HG03432 (cell line): ENCODE measurements around the gene CALN1.
"Not testable (repeated sequence)": the region's sequence is repeated elsewhere in the genome, so short reads cannot be mapped to it uniquely, and the experiment has no call there.

Experiments
- ATAC-seq: cut with Tn5 transposase; IDR thresholded peaks from one replicate; pipeline ENCODE4 v1.9.1; 2021; ENCODE audit warnings: mild to moderate bottlenecking, moderate library complexity; ENCODE audit not compliant: unreplicated experiment

The CALN1 gene

DNA sequence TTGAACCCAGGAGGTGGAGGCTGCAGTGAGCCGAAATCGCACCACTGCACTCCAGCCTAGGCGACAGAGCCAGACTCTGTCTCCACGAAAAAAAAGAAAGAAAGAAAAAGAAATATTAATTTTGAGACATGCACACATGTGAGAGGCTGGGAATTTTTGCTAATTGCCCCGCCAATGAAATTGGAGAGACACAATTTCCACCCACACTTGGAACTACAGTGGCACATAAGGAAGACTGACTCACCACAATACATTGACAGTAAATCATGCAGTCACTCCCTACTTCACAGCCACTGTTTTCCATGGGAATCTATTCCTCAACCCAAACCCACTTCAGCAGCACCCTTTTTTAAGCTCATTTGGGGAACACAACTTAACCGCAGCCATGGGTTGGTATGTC, 139.7 kb downstream of the CALN1 start:
- no peak for ATAC-seq

DNA sequence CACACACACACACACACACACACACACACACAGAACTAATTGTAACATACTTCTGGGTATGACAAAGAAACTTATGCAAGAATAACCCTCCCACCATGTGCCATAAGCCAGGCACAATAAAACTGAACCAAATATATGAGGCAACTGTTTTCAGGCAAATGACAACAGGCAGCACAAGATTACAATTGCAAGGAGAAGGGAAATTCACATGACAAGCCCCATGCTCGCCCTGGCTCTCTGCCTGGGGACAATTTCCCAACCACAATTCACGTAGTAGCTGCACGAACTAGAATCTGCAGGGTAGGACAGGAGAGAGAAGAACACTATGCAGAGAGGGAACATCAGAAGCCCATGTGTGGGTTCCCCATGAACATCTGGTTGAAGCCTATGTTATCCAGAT, 143.3 kb downstream of the CALN1 start:
- ATAC-seq: no peak

DNA sequence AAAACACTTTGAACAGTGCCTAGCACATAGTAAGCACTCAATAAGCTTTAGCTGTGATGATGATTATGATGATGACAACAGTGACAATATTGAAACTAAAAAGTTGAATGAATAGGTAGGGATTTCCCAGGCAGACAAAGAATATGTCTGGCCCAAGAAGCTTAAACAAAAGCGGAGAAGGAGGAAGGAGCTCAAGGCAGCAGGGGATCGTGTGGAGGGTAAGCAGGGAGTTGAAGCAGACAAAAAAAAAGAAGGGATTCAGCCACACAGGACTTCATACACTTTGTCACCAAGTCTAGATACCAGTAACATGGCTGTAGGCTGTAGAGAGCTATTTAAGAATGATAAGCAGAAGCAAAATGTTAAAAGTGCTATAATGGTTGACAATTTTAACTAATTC, 144.0 kb downstream of the CALN1 start:
- no peak for ATAC-seq

- ATAC-seq: no peak
Measured at GRCh38 chr7:72267291-72267800, 144.8 kb downstream of the CALN1 start.

GRCh38 chr7:72266771-72267170, 145.4 kb downstream of the CALN1 start:
- no peak for ATAC-seq

GRCh38 chr7:72265071-72265904, 146.8 kb downstream of the CALN1 start:
- no peak for ATAC-seq

DNA sequence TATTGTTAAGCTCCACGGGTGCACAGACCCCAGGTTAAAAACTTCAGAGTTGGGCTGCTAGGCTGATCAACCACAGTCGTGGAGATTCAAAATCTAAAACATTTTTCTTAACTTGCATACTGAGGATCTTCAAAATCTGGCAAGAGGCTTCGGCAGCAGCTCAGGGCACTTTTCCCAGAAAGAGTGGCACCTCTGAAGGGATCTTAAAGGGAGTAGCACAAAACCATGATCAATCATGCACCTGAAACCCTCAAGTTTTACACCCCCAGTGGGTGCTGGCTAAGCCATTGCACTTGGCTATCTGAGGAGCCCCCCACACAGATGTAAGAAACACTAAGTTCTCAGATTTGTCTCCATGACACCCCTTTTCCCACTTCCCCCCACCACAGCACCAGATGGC, 151.7 kb downstream of the CALN1 start:
- no peak for ATAC-seq

DNA sequence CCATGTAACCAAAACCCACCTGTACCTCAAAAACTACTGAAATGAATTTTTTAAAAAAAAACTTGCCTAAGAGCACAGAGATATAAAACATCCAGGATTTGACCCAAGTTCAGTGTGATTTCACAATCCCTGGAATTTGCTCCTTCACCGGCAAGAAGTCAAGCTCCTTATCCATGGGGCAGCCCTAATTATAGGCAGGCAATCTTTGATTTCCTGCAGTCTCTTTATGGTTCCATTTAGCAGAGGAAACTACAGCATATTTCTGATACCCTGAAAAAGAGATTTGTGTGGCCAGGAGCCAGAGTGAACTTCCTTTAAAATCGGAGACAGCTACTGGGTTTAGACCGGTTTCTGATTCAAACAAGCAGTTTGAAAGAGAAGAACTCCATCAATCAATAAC, 154.1 kb downstream of the CALN1 start:
- no peak for ATAC-seq

DNA sequence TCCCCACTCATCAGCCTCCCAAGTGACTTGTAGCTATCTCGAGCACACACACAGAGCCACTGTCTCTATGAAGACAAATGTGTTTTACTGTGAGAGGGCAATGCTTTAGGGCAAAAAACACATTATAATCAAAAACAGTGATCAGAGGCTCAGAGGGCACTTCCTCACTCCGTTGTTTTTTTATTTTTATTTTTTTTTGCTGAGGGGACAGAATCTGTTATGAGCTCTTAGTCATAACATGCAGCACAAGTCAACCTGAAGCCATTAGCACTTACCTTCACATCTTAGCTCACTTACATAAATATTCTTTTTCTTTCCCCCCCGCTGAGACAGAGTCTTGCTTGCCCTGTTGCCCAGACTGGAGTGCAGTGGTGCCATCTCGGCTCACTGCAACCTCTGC, 157.7 kb downstream of the CALN1 start:
- ATAC-seq: no peak

DNA sequence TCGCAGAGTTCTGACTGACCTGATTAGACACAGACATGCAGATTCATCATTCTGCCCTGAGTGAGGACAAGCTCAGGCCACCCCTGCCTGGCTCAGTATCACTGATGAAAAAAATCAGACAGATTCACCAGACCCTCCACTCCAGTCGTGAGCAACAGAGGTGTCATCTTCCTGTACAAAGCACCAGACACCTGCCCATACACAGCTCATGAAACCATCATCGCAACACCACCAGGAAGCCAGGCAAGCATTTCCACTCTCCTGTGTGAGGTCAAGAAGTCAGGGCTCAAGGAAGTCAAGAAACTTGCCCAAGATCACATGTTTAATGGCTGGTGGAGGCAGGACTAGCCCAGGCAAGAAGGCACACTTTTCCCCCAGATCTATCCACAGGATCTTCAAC, 163.0 kb downstream of the CALN1 start:
- ATAC-seq: no peak

DNA sequence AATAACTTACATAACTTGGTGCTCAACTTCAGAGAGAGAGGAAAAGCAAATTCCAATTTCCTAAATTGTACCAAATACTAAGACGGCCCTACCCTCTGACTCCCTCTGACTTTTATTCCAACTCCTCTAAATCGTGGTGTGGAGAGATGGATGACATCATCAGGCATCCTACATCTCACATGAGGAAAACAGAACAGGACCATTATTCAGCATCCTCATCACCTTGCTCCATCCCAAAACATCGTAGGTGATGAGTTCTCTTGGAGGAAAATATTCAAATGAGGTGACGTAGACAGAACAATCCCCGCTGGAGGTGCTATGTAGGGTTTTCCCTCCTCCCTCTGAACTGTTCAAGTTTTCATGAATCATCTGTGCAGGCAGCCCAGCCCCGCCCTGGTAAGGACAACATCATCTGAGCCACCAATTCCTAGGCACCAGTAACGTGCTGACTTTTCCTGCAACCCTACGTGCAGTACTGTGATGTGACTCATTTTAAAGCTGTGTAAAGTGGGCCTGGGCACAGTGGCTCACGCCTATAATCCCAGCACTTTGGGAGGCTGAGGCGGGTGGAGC, 167.2 kb downstream of the CALN1 start:
- no peak for ATAC-seq

DNA sequence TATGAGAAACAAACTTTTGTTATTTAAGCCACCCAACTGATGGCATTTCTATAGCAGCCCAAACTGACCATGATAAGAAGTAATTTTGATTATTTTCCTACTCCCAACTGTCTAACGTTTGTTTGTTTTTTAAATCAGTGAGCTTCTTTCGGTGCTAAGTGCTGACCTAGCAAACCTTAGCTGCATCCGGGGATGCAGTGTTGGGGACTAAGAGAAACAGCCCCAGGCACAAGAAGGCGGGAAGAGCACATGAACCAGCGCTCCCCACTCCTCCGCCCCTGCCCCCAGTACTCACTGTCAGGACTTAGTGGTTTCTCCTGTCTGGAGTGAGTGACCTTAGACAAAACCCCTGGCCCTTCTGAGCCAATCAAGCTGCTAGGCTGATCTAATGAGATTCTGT, 168.8 kb downstream of the CALN1 start:
- ATAC-seq: no peak

- ATAC-seq: no peak
Measured at GRCh38 chr7:72235351-72235750, 176.8 kb downstream of the CALN1 start.

GRCh38 chr7:72234086-72234485, 178.1 kb downstream of the CALN1 start:
- ATAC-seq: no peak

GRCh38 chr7:72230281-72230680, 181.9 kb downstream of the CALN1 start:
- ATAC-seq: no peak

DNA sequence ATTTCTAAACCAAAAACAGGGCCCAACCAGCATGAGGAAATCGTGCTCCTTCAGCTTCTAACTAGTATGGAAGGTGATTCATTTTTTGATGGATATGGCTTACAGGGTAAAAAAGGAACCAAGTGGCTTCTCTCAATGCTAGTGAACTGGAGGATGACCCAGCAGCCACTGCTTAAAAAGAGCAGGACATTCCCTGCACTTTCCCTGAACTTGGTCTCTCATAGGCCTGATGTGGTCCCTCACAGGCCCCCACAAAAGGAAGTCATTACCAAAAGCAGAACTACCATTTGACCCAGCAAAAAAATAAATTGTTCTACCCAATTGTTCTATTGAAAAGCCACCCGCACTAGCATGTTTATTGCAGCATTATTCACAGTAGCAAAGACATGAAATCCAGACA, 188.8 kb downstream of the CALN1 start:
- ATAC-seq: no peak

GRCh38 chr7:72222136-72222535, 190.0 kb downstream of the CALN1 start:
- ATAC-seq: no peak

- ATAC-seq: no peak
Measured at GRCh38 chr7:72219500-72219899, 192.6 kb downstream of the CALN1 start.

DNA sequence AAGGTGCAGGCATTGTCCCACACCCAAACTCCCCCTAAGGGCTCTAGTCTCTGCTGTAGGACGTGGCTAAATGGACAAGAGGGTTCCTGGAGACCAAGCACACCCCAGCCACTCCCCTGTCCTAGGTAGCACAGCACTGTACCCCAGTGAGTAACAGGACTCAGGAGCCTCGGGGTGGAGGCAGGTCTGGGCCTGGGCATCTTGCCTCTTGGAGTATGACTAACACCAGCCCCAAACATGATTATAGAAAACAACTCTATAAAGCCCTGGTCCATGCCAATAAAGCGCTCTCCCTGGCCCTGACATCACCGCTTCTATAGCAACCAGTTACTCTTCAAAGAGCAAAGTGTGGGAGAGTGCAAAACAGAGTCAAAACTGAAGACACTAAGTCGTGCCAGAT, 195.0 kb downstream of the CALN1 start:
- no peak for ATAC-seq

DNA sequence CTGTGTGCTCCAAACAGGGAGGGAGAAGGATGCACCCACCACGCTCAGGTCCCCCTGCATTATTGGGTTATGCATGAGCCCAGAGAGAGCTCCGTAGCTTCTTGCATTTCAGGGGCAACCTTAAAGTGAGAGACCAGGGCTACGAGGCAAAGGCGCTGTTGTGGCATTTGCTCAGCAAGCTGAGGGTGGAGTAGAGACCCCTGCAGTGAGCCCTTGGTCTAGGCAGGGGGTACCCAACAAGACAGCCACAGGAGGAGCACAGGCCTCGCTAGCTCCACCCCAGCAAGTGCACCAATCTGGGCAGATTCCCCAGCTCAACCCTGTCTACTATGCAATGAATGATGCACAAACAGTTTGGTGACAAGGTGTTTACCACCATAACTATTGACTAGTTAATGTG, 198.4 kb downstream of the CALN1 start:
- no peak for ATAC-seq

- no peak for ATAC-seq
Measured at GRCh38 chr7:72213081-72213480, 199.1 kb downstream of the CALN1 start.

GRCh38 chr7:72211175-72211574, 201.0 kb downstream of the CALN1 start:
- ATAC-seq: no peak

- ATAC-seq: not testable (repeated sequence)
Measured at GRCh38 chr7:72209006-72209405, 203.1 kb downstream of the CALN1 start.
